22Rv1 (cell line): Measurements from ENCODE around the gene SDK2.

ENCODE experiments used
- H3K27ac ChIP-seq: fragments of 450-650 bp; 2 replicates; pipeline ENCODE4 v1.5.1; 2017
- CTCF ChIP-seq: fragments of 450-650 bp; IDR thresholded peaks from 2 replicates; pipeline ENCODE4 v1.5.1; 2017; ENCODE audit warnings: mild to moderate bottlenecking
- ZFX ChIP-seq: fragments of 450-650 bp; IDR thresholded peaks from 2 replicates; pipeline ENCODE4 v1.6.1; 2017; ENCODE audit warnings: antibody characterized with exemption, borderline replicate concordance

Gene SDK2

GRCh38 chr17:73508931-73509605 is 135.2 kb downstream of the SDK2 start:
- H3K27ac ChIP-seq: no peak overlapping the region
- TF ChIP-seq CTCF (no peak), ZFX (no peak)

GRCh38 chr17:73508057-73508930 is 136.0 kb downstream of the SDK2 start:
- no peak for TF ChIP-seq CTCF
- no peak for TF ChIP-seq ZFX
- H3K27ac ChIP-seq: no peak overlapping the region

GRCh38 chr17:73506470-73507435 is 137.5 kb downstream of the SDK2 start:
- no peak overlapping the region for H3K27ac ChIP-seq
- no peak for TF ChIP-seq ZFX
- TF ChIP-seq CTCF: no peak

- TF ChIP-seq ZFX (no peak), CTCF (no peak)
- no peak overlapping the region for H3K27ac ChIP-seq
Measured at GRCh38 chr17:73503560-73503959, 140.7 kb downstream of the SDK2 start.

- no peak overlapping the region for H3K27ac ChIP-seq
- TF ChIP-seq ZFX (no peak), CTCF (no peak)
Measured at GRCh38 chr17:73500414-73500999, 143.7 kb downstream of the SDK2 start.

- no peak overlapping the region for H3K27ac ChIP-seq
- TF ChIP-seq ZFX: no peak
- TF ChIP-seq CTCF: no peak
Measured at GRCh38 chr17:73498886-73499554, 145.2 kb downstream of the SDK2 start.
